Measurements from ENCODE around the gene CDCP2. TPM values are rescaled to one million over a fixed set of nuclear protein-coding genes. Genes with fewer than 3 reads are reported as not detected.

Gene CDCP2
- total and polyA plus RNA-seq, 2 donors (not counting 1 experiment from before 2014, with no cell fraction given), result 0.25 TPM; not detected in 1

GRCh38 chr1:54191525-54191924 lies 38.7 kb upstream of the CDCP2 start:
- no peaks in the 10 kb centered on the region for H3K79me2 ChIP-seq (ENCODE audit: control insufficient read depth, insufficient read depth, low read length)
- Mint-ChIP-seq H3K4me1 (no peaks in the 10 kb centered on the region), H3K27me3 (no peaks in the 10 kb centered on the region), H3K27ac (no peak overlapping the region), H3K9me3 (ENCODE audit: insufficient read depth) (no peaks in the 10 kb centered on the region), H3K4me3 (no peak overlapping the region)
- no peak overlapping the region for H2AFZ ChIP-seq (ENCODE audit: insufficient read depth, low read depth, low read length, poor library complexity, severe bottlenecking)
- WGBS (ENCODE audit: insufficient coverage), result 100% methylated on average over 1 of the region's 1 CpG
- no peak overlapping the region for H3K9ac ChIP-seq (ENCODE audit: low read length)
- no peak overlapping the region for H3K4me2 ChIP-seq (replicated peaks; ENCODE audit: low read depth, low read length, poor library complexity, severe bottlenecking)
- H3K9me3 ChIP-seq (ENCODE audit: control extremely low read depth in 1 of 3, control insufficient read depth in 2 of 3, insufficient read depth in 1 of 3, low read length in 2 of 3), result no peaks in the 10 kb centered on the region
- no peaks in the 10 kb centered on the region for H3K4me1 ChIP-seq (ENCODE audit: control insufficient read depth in 2 of 2, insufficient read depth in 2 of 2, low read length in 2 of 2)
- ChIA-PET POLR2A (no interaction called here), CTCF (interaction anchor here (0.7 kb wide), 1 partner anchor 8 kb away, joined by 3 read pairs; no protein-coding TSS in a partner anchor)
- no peaks in the 10 kb centered on the region for H3K27me3 ChIP-seq (replicated peaks in 1 of 4; ENCODE audit: control extremely low read depth in 1 of 4, control insufficient read depth in 3 of 4, insufficient read depth in 4 of 4, low read length in 3 of 4)
- H3K27ac ChIP-seq (ENCODE audit: low read length in 2 of 2), result no peak overlapping the region
- intact Hi-C loops (cut with micrococcal nuclease), result no loop called here
- TF ChIP-seq CTCF (IDR thresholded peaks at IDR 0.05) (no peak), EZH2 (IDR thresholded peaks at IDR 0.05; ENCODE audit: borderline replicate concordance, insufficient read depth, low read depth, low read length, poor library complexity, severe bottlenecking) (no peak)
- peaks cover 0 to 22% of the 10 kb centered on the region in 2 experiments for H3K36me3 ChIP-seq (replicated peaks in 1 of 2; ENCODE audit: control extremely low read depth in 1 of 2, control insufficient read depth in 1 of 2, extremely low read depth in 1 of 2, insufficient read depth in 2 of 2, low read length in 1 of 2)
- no peak for DNase-seq
- no peak overlapping the region for H3K4me3 ChIP-seq (ENCODE audit: control extremely low read depth in 1 of 5, extremely low read depth in 1 of 5, insufficient read depth in 1 of 5, low read depth in 2 of 5, low read length in 4 of 5)
- ATAC-seq (ENCODE audit: low read depth), result no peak
- no peaks in the 10 kb centered on the region for H4K20me1 ChIP-seq (ENCODE audit: control insufficient read depth, insufficient read depth, low read length, poor library complexity, severe bottlenecking)

GRCh38 chr1:54190526-54190925 lies 37.7 kb upstream of the CDCP2 start:
- ATAC-seq (ENCODE audit: low read depth), result no peak
- H3K79me2 ChIP-seq (ENCODE audit: control insufficient read depth, insufficient read depth, low read length), result no peaks in the 10 kb centered on the region
- H3K9me3 Mint-ChIP-seq (ENCODE audit: insufficient read depth), result no peaks in the 10 kb centered on the region
- no peak overlapping the region for H3K9ac ChIP-seq (ENCODE audit: low read length)
- no peak overlapping the region for H3K4me3 ChIP-seq (ENCODE audit: control extremely low read depth in 1 of 5, extremely low read depth in 1 of 5, insufficient read depth in 1 of 5, low read depth in 2 of 5, low read length in 4 of 5)
- no peak overlapping the region for H3K27ac ChIP-seq (ENCODE audit: low read length in 2 of 2)
- no peaks in the 10 kb centered on the region for H3K4me1 ChIP-seq (ENCODE audit: control insufficient read depth in 2 of 2, insufficient read depth in 2 of 2, low read length in 2 of 2)
- H3K27me3 ChIP-seq (replicated peaks in 1 of 4; ENCODE audit: control extremely low read depth in 1 of 4, control insufficient read depth in 3 of 4, insufficient read depth in 4 of 4, low read length in 3 of 4), result no peaks in the 10 kb centered on the region
- no peak overlapping the region for H3K27ac Mint-ChIP-seq
- WGBS (ENCODE audit: insufficient coverage), result 98% methylated on average over 8 of the region's 9 CpGs
- H2AFZ ChIP-seq (ENCODE audit: insufficient read depth, low read depth, low read length, poor library complexity, severe bottlenecking), result no peak overlapping the region
- no peak overlapping the region for H3K4me2 ChIP-seq (replicated peaks; ENCODE audit: low read depth, low read length, poor library complexity, severe bottlenecking)
- no peak overlapping the region for H3K4me3 Mint-ChIP-seq
- H3K27me3 Mint-ChIP-seq, result no peaks in the 10 kb centered on the region
- no peaks in the 10 kb centered on the region for H3K4me1 Mint-ChIP-seq
- H3K9me3 ChIP-seq (ENCODE audit: control extremely low read depth in 1 of 3, control insufficient read depth in 2 of 3, insufficient read depth in 1 of 3, low read length in 2 of 3), result no peaks in the 10 kb centered on the region
- H3K36me3 ChIP-seq (replicated peaks in 1 of 2; ENCODE audit: control extremely low read depth in 1 of 2, control insufficient read depth in 1 of 2, extremely low read depth in 1 of 2, insufficient read depth in 2 of 2, low read length in 1 of 2), result peaks cover 0 to 22% of the 10 kb centered on the region in 2 experiments
- intact Hi-C loops (cut with micrococcal nuclease), result no loop called here
- H4K20me1 ChIP-seq (ENCODE audit: control insufficient read depth, insufficient read depth, low read length, poor library complexity, severe bottlenecking), result no peaks in the 10 kb centered on the region
- ChIA-PET POLR2A (no interaction called here), CTCF (interaction anchor here (1.9 kb wide), 1 partner anchor 9 kb away, joined by 4 read pairs; the partner anchor contains the start of genes CYB5RL and MRPL37)
- no peak for DNase-seq
- TF ChIP-seq EZH2 (IDR thresholded peaks at IDR 0.05; ENCODE audit: borderline replicate concordance, insufficient read depth, low read depth, low read length, poor library complexity, severe bottlenecking) (no peak), CTCF (IDR thresholded peaks at IDR 0.05) (no peak)
